H54 (cell line): ENCODE measurements around the gene SDR39U1.

Experiments used
- DNase-seq: peaks from one replicate; pipeline ENCODE4 v3.0.0; 2011; ENCODE audit warnings: low spot score, mixed read lengths; ENCODE audit not compliant: insufficient read length
- FAIRE-seq: peaks from 3 replicates; lab custom pipeline; 2011; peaks lifted over from hg19 to GRCh38; lab: Jason Lieb, UNC
- POLR2A ChIP-seq: IDR thresholded peaks from 2 replicates; pipeline ENCODE4 v1.6.1; 2011; ENCODE audit warnings: low read depth, mild to moderate bottlenecking, low read length

Gene SDR39U1

DNA sequence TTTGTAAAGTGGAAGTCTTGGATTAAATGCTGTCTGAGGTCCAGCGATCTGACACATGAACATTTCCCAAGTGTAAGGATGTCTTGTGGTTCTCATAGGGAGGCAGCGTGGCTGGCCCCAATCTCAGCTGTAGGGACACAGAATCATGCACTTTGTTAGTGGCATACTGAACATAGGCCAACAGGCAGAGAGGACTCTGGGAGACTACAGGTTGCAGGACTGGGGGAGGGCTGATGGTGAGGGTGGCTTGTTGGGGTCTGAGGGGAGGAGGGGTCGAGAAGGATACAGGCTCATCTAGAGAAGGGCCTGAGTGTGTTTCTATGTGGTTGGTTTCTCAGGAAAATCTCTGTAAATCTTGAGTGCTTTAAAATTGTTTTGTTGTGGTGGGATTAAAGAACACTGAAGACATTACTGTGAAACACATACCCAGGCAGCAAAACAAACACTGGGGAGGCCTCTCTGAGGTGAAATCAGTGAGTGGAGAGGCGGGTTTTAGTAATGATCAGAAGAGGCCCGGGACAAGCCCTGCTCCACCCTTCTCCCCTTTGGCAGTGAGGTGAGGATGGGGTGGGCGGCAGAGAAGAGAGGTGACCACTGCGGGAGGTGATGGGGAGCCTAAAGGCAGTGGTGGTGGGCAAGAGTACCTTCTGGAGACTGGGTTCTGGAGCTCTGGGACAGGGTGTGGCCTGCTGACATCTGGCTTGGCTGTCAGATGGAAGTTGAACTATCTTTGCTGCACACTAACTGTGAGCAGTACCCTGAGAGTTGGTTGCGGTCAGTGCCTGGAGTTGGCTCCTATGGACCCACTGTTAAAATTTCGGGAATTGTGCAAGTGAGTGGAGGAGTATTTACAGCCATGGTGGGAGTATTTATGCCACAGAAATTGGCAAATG lies 40.5 kb downstream of the SDR39U1 start:
- FAIRE-seq (no peak), DNase-seq (no peak)
- TF ChIP-seq POLR2A = no peak

DNA sequence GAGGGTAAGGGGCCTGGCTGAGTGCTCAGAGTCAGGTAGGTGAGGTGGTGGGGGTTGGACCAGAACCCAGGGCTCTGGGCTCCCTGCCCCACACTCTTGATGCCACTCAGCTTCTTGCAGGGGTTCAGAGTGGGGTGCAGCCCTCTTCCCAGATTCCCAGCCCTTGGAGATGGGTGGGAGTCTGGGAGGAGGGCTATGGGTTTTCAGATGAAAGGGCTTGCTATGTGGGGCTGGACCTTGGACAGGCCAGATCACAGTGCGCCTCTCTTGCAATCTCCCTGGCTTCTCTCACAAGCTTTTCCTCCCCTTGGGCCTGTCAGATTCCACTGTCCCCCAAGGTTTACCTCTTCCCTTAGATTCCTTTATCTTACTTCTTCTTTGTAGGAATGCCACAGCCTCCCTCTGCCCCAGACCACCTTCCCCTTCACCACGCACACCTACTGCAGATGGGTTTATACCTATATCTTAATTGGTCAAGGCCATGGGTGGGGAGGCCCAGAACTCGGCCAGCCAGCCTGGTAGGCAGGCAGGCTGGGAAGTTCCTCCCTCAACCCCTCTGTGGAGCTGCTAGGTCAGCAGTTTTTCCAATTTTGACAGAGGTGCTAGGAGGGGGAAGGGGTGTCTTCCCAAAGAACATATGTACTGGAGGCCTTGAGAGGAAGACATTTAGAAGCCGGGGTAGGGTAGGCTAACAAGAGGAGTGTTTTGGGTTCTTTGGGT lies 42.4 kb downstream of the SDR39U1 start:
- DNase-seq = no peak
- no peak for FAIRE-seq

DNA sequence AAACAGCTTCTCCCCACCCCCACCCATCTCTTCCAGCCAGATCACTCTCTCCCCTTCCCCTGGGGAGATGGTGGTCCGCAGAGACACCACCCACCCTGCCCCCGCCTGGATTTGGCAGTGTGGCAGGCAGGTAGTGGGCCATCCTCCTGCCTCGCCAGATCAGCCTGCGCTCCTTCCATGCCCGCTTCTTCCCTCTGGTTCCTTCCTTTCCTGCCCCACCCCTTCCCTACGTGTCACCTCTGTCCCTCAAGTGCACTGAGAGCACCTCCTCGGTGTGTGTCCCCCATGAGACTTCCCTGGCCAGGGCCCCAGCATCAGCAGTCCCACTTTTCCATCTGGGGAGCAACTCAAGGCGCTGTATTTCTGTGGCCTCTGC lies 43.1 kb downstream of the SDR39U1 start:
- FAIRE-seq (no peak), DNase-seq (no peak)
- no peak for TF ChIP-seq POLR2A

More for the DNA sequence above, 42.4 kb downstream of the SDR39U1 start:
- no peak for TF ChIP-seq POLR2A

DNA sequence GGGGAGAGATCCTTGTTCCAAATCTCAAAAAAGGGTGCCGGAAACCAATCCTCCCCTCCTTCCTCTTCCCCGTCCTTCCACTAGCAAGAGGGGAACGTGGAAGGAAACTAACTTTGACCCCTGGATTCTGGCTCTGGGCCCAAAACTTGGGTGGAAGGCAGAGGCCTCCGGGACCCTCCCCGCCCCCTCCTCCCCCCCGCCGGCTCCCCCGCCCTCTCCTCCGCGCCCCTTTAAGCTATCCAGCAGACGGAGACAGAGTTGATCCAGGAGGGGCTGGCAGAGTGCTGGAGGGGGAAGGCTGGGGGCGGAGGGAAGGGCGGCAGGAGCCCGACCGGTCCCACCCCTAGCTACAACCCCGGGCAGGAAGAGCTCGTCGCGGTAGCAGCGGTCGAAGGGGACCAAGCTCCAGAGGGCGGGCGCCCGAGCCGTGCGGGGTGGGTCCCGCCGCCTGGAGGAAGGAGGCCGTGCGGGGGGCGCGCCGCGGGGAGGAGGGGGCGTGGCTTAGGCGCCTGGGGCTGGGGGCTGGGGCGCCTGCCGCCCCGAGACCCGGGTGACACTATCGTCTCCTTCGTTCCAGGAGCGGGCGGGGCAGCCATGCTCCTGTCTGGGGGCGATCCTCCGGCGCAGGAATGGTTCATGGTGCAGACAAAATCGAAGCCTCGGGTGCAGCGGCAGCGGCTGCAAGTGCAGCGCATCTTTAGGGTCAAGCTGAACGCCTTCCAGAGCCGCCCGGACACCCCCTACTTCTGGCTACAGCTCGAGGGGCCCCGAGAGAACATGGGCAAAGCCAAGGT lies 43.7 kb downstream of the SDR39U1 start, which contains the start of gene NYNRIN:
Gene NYNRIN, plus strand, starts transcription at position 351 of the 794 bp plus-strand sequence. Its CDS starts 244 bp downstream, at position 595.
- no peak for TF ChIP-seq POLR2A
- no peak for DNase-seq
- FAIRE-seq = no peak

DNA sequence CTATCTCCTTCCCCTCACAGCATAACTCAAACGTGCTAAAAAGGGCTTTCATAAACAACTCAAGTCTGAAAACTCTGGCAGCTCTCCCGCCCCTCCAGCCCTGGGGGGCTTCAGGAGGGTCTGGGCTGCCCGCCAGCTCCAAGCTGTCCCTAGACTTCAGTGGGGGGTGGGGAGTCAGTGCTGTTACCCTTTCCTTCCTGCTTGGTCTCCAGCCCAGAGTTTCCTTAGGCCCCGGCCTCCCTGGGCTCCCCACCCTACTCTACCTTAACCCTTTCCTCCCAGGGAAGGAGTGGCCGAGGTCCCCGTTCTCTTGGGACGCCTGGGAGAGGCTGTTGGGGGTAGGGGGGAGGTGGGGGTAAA lies 44.3 kb downstream of the SDR39U1 start:
- FAIRE-seq = no peak
- DNase-seq = no peak
- TF ChIP-seq POLR2A = no peak

DNA sequence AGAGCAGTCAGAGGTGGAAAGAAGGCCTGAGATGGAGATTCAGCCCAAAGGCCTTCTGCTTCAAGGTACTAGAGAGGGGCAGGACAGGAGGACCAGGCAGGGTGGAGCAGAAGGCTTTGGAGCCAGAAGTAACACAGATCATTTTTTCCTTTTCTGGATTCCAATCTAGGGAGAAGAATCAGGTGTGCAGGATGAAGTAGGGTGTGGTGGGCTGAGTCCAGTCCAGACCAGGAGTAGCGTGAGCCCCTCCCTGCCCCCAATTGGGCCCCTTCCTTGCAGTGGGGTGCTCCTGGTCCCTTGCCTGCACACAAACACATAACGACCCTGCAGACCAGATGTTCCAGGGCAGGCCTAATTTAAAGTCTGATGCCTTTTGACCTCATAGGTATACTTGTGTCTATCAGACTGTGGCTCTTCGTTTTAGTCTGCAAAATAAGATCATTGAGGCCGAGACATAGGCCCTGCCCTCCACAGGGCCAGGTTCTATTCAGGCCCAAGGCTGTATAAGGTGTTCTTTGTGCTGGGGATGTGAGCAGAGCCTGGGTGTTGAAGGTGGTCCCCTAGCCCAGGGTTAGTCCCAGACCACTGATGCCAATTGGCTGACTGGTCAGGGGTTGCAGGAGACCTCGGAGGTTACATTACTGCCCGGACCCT lies 44.8 kb downstream of the SDR39U1 start:
- FAIRE-seq (no peak), DNase-seq (no peak)
- no peak for TF ChIP-seq POLR2A

DNA sequence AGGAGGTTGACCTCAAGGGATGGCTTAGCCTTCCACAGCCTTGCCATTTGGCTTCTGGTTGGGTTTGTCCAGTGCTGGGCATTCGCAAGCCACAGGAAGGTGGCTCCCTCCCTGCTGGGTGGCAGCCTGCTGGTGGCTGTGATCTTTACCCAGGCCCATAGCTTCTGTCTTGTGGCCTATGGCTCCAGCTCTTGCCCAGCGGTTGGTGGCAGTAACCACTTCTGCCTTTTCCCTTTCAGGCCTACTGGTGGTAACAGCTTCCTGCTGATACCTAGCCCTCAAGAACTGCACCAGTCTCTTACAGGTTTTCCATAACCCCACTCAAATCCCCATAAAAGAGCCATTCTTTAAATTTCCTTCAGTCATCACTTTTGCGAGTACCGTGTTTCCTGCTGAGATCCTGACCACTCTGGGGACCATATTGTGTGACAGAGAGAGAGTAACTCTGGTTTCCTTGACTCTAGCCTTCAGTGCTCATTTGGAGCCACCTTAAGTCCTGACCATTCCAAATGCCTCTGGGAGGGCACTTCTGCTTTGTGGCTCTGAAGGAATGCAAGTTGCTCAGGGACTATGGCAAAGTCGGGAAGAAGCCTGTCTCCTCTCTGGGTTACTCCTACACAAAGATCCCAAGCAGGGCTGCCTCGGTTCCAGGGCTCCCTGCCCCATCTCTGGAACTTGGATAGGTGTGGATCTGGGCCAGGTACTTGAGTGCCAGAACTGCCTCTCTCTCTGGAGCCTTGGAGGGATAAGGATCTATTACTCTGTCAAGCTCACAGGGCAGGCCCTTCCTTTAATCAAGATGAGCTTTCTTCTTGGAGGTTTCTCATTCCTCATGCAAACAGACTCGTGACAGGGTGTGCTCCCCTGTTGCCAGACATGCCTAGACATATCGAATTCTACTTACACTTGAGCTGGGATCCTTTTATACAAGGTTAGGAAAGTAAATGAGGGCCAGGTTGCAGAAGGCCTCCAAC lies 46.7 kb downstream of the SDR39U1 start:
- FAIRE-seq (no peak), DNase-seq (no peak)
- no peak for TF ChIP-seq POLR2A

DNA sequence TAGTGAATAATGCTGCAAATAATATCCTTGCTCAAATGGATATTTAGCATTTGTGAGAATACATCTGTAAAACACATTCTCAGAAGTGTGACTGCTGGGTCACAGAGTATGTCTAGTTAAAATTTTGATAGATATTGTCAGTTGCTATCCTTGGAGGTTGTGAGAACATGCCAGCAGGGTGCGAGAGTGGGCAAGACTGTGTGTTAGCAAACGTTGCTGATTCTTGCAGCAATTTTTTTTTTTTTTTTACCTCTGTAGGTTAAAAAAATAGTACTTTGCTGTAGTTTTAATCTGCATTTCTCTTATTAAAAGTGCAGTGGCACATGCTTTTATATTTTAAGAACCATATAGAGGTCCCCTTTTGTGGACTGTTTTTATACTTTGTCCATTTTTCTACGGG lies 48.3 kb downstream of the SDR39U1 start:
- DNase-seq (no peak), FAIRE-seq (no peak)
- no peak for TF ChIP-seq POLR2A

DNA sequence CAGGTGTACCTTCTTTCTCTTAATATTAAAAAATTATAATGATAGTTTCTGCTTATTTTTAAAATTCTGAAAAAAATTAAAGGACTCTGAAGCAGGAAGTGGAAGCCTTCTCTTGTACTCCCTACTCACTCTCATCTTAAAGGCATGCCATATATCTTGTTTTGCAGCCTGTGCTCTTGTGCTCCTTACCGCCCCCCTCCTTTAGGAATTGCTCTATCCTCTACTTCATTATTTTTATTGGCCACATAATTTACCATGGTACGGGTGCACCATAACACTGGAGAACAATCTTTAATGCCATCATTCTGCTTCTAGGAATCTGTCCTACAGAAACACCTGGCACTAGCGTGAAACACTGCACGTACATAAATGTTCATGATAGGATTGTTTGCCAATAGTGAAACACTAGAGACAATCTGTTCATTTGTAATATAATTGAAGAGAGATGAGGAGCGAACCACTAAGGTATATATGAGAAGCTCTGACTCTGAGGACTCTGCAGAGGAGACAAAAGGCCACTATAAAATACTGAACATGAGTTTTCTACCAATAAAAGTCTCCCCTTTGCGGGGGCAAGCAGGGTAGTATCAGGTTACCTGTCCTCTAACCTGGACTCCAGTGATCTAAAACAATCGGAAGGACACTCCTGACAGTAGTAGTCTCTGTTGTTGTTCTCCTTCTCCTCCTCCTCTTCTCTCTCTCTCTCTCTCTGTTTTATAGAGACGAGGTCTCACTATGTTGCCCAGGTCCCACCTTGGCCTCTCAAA lies 50.1 kb downstream of the SDR39U1 start:
- DNase-seq = peak; percentile 45
- no peak for TF ChIP-seq POLR2A
- FAIRE-seq = no peak

DNA sequence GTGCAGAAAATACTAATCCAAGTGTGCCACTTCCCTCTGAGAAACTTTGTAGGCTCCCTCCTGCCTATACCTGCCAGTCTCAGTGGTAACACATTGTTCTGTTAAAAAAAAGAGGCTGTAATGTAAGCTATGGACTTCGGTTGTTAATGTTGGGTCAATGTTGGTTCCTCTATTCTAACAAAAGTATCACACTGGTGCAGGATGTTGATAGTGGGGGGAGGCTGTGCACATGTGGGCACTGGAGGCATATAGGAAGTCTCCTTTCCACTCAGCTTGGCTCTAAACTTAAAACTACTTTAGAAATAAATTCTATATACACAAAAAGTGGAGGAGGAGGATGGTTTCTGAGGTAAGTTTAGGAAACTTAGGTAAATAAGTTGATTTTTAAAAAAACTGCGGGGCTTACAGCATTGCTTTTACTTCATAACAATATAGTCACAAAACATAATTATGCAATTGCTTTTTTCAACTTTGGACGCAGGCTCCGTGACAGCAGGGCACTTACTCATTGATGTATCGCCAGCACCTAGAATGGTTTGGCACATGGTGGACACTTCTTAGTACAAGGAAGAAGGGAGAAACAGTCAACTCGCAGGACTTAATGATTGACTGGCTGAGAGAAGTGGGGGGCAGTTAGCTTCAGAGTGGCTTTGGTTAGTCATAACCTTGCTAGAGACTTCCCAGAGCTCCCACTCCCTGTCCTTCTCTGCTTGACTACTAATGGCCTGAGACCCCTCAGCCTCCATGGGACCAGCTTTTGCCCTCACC lies 51.7 kb downstream of the SDR39U1 start:
- TF ChIP-seq POLR2A = no peak
- DNase-seq (no peak), FAIRE-seq (no peak)
